Stimulated activated CD4-positive, alpha-beta T cell treated with anti-CD3 and anti-CD28 coated beads, Interleukin-15, amount 100 ng/mL, for 48 hours (primary cell): Measurements from ENCODE around the gene TSPAN9.

Experiments used
- DNase-seq, 2 donors: peaks; one replicate each; pipeline ENCODE4 v3.0.0-alpha.2; 2020; ENCODE audit warnings: low read depth in 2 of 2

TSPAN9 gene

GRCh38 chr12:3141339-3142321, 64.5 kb downstream of the TSPAN9 start:
- DNase-seq, result no peak

GRCh38 chr12:3142386-3142785, 65.2 kb downstream of the TSPAN9 start:
- no peak for DNase-seq

- DNase-seq, result no peak
Measured at GRCh38 chr12:3144495-3144894, 67.3 kb downstream of the TSPAN9 start.

- no peak for DNase-seq
Measured at GRCh38 chr12:3145033-3145432, 67.9 kb downstream of the TSPAN9 start.

GRCh38 chr12:3145546-3146310, 68.5 kb downstream of the TSPAN9 start:
- no peak for DNase-seq

- no peak for DNase-seq
Measured at GRCh38 chr12:3147260-3147659, 70.1 kb downstream of the TSPAN9 start.

- DNase-seq, result no peak
Measured at GRCh38 chr12:3148366-3149000, 71.3 kb downstream of the TSPAN9 start.

GRCh38 chr12:3149515-3150307, 72.5 kb downstream of the TSPAN9 start:
- no peak for DNase-seq

- no peak for DNase-seq
Measured at GRCh38 chr12:3150308-3150670, 73.1 kb downstream of the TSPAN9 start.

- DNase-seq, result no peak
Measured at GRCh38 chr12:3150931-3151835, 74.0 kb downstream of the TSPAN9 start.

GRCh38 chr12:3152011-3152511, 74.9 kb downstream of the TSPAN9 start:
- no peak for DNase-seq

- DNase-seq, result peak in 1 of 2 donors; percentile 7
Measured at GRCh38 chr12:3152892-3153291, 75.7 kb downstream of the TSPAN9 start.

GRCh38 chr12:3154006-3154405, 76.8 kb downstream of the TSPAN9 start:
- DNase-seq, result no peak

- DNase-seq, result no peak
Measured at GRCh38 chr12:3155702-3156370, 78.7 kb downstream of the TSPAN9 start.

- DNase-seq, result no peak
Measured at GRCh38 chr12:3157581-3158323, 80.6 kb downstream of the TSPAN9 start.

GRCh38 chr12:3158851-3159465, 81.8 kb downstream of the TSPAN9 start:
- DNase-seq, result no peak

- DNase-seq, result no peak
Measured at GRCh38 chr12:3160081-3160480, 82.9 kb downstream of the TSPAN9 start.

GRCh38 chr12:3161861-3162260, 84.7 kb downstream of the TSPAN9 start:
- no peak for DNase-seq
